Stomach (tissue), 4 donors: Measurements from ENCODE around the gene EED.

Experiments
- CTCF ChIP-seq, 7 experiments: fragments of 450-650 bp in 4 of 7; fragments of 200-600 bp in 3 of 7; sonication (generic) in 3 of 7; IDR thresholded peaks; one replicate each; pipeline ENCODE4 v1.5.1; 2016 to 2019; ENCODE audit warnings: antibody characterized with exemption in 7 of 7, control low read depth in 2 of 7, mild to moderate bottlenecking in 1 of 7
- EP300 ChIP-seq: sonication (generic); formaldehyde crosslinking; IDR thresholded peaks from one replicate; pipeline ENCODE4 v1.6.1; 2017; ENCODE audit warnings: antibody characterized with exemption

GRCh38 chr11:86259730-86260129 is 15.2 kb downstream of the EED start:
- TF ChIP-seq CTCF (IDR thresholded peaks at IDR 0.05) (no peak), EP300 (no peak)
